HG03045 (cell line): Measurements from ENCODE around the gene TMEM178B.
"Not testable (repeated sequence)": the region's sequence is repeated elsewhere in the genome, so short reads cannot be mapped to it uniquely, and the experiment has no call there.

Source experiments
- ATAC-seq: cut with Tn5 transposase; IDR thresholded peaks from one replicate; pipeline ENCODE4 v1.9.1; 2021; ENCODE audit warnings: mild to moderate bottlenecking, moderate library complexity; ENCODE audit not compliant: unreplicated experiment

Gene TMEM178B

GRCh38 chr7:141181812-141182211, 107.9 kb downstream of the TMEM178B start:
- ATAC-seq = no peak

- no peak for ATAC-seq
These were observed 110.8 kb downstream of the TMEM178B start for GRCh38 chr7:141184532-141185190.

- no peak for ATAC-seq
These were observed 111.6 kb downstream of the TMEM178B start for GRCh38 chr7:141185369-141185967.

GRCh38 chr7:141189231-141189630, 115.4 kb downstream of the TMEM178B start:
- ATAC-seq = no peak

GRCh38 chr7:141190495-141190894, 116.6 kb downstream of the TMEM178B start:
- no peak for ATAC-seq

- ATAC-seq = no peak
These were observed 117.4 kb downstream of the TMEM178B start for GRCh38 chr7:141191277-141191676.

GRCh38 chr7:141193066-141193465, 119.2 kb downstream of the TMEM178B start:
- no peak for ATAC-seq

- ATAC-seq = not testable (repeated sequence)
These were observed 121.9 kb downstream of the TMEM178B start for GRCh38 chr7:141195722-141196121.

GRCh38 chr7:141198194-141198958, 124.5 kb downstream of the TMEM178B start:
- ATAC-seq = no peak

- no peak for ATAC-seq
These were observed 126.6 kb downstream of the TMEM178B start for GRCh38 chr7:141200191-141201108.

GRCh38 chr7:141201145-141201885, 127.5 kb downstream of the TMEM178B start:
- no peak for ATAC-seq

- ATAC-seq = no peak
These were observed 128.7 kb downstream of the TMEM178B start for GRCh38 chr7:141202535-141202934.

GRCh38 chr7:141203177-141203576, 129.3 kb downstream of the TMEM178B start:
- no peak for ATAC-seq

- ATAC-seq = no peak
These were observed 129.7 kb downstream of the TMEM178B start for GRCh38 chr7:141203586-141203985.

- ATAC-seq = no peak
These were observed 133.8 kb downstream of the TMEM178B start for GRCh38 chr7:141207661-141208060.

GRCh38 chr7:141208539-141208938, 134.7 kb downstream of the TMEM178B start:
- ATAC-seq = no peak

- no peak for ATAC-seq
These were observed 135.6 kb downstream of the TMEM178B start for GRCh38 chr7:141209454-141209853.

- no peak for ATAC-seq
These were observed 137.0 kb downstream of the TMEM178B start for GRCh38 chr7:141210862-141211261.

- ATAC-seq = no peak
These were observed 139.4 kb downstream of the TMEM178B start for GRCh38 chr7:141213226-141213625.

GRCh38 chr7:141217938-141218337, 144.1 kb downstream of the TMEM178B start:
- no peak for ATAC-seq
